Anterior cingulate cortex (tissue), 58 donors: ENCODE data around the gene GRIK3.

Experiments
- DNase-seq, 58 donors: peaks; one replicate each; lab custom pipeline; 2025; lab: John Stamatoyannopoulos, UW

The GRIK3 gene

DNA sequence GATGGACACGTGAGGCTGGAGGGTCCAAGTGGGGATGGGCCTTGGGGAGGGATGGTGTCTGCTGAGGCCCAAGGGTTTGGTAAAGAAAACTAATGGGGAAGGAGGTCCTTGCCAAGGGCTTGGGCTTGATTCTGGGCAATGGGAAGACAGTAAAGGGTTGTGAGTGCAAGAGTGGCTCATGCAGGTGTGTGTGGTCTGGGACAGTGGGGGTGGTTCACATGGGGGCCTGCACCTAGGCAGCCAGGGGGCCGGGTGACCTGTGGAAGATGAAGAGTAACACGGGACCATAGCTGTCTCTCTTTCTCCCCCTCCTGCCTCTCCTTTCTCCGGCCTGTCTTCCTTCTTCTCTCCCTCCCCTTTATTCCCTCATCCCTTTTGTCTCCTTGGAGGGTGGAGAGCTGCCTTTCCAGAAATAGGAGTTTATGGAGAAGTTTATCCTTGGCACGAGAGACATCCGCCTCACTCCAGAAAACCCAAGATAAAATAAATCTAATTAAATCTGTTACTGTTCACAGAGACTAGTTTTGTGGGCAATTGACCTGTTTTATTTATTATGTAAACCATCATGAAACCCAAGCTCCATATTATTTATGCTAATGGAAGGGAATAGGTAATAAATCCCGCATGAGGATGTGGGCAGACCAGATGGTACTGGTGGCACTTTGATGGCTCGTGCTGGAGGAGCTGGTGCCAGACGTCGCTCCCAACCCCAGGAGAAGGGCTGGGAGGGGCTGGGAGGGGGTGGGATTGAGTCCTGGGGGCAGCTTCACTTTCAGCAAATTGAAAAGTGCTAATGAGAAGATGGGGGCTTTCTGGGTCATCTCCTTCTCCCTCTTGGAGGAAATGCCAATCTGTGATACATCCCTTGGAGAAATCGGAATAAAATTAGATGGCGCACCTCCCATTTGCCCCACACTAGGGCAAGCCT lies 278.7 kb downstream of the GRIK3 start:
- no peak for DNase-seq

- no peak for DNase-seq
Measured at GRCh38 chr1:36754366-36754765, 279.9 kb downstream of the GRIK3 start.

DNA sequence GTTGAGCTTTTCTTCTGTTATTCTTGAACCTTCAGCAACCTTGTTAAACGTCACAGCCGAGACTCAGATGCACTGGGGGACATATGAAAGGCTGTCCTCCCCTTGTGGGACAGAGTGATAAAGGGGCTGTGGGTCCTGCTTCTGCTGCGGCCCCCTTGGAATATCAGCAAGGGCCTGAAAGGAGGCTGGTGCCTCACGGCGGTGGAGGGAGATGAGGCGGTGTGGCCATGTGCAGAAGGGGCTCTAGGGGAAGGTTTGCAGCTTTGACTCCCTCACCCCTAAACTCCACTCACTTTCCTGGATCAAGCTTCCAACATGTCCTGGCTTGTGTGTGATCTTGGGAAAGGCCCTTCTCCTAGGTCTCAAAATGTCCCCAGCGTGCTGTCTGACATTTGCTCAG lies 280.9 kb downstream of the GRIK3 start:
- DNase-seq, result no peak

DNA sequence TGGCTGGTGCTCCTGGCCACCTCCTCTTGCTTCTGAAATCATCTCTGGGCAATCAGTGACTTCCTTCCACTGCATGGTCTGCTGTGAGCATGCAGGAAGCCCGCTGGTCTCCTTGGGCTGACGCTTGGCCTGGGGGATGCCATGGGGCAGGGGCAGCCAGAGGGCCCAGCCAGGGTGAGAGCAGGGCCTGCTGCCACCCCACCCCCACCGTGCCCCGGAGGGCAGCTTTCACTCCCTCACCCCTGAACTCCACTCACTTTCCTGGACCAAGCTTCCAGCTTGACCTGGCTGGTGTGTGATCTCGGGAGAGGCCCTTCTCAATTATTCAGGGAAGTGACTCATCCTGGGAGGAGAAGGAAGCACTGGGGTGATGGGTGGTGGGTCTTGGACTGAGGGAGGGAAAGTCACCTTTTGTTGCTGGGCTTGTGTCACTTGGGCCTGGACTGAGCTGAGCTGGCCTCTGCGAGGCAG lies 281.4 kb downstream of the GRIK3 start:
- no peak for DNase-seq

- no peak for DNase-seq
Measured at GRCh38 chr1:36752431-36752830, 281.9 kb downstream of the GRIK3 start.

DNA sequence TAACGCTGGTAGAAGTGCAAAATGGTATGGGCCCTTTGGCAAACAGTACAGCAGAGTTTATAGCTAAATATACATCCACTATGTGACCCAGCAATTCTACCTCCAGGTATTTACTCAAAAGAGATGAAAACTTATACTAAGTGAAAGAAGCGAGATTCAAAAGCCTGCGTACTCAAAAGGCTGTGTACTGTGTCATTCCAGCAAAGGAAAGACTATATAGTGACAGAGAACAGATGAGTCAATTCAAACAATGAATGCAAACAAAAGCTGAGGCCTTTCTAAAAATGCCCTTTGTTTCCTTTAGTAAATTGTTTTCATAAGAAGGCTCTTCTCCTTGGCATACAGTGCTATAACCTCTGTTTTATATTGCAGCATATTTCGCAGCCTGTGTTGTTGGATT lies 282.8 kb downstream of the GRIK3 start:
- no peak for DNase-seq

DNA sequence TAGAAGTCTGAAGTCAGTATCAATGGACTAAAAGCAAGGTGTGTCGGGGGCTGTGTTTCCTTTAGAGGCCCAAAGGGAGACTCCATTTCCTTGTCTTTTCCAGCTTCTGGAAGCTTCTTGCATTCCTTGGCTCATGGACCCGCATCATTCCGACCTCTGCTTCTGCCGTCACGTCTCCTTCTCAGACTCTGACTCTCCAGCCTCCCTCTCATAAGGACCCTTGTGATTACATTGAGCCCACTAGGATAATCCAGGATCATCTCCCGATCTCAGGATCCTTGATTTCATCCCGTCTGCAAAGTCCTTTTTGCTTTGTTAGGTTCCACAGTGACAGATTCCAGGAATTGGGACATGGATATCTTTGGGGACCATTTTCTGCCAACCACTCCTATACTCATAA lies 285.8 kb downstream of the GRIK3 start:
- DNase-seq, result no peak
